Bone marrow (tissue), 2 donors: ENCODE results near the gene ATP6V1C2.
"Not testable (repeated sequence)": the region's sequence is repeated elsewhere in the genome, so short reads cannot be mapped to it uniquely, and the experiment has no call there.

ENCODE experiments used
- DNase-seq, 2 donors: peaks; one replicate each; lab custom pipeline; 2025; lab: John Stamatoyannopoulos, UW

Gene ATP6V1C2

GRCh38 chr2:10786240-10786982, 65.0 kb downstream of the ATP6V1C2 start:
- DNase-seq, result no peak

GRCh38 chr2:10787176-10787968, 65.9 kb downstream of the ATP6V1C2 start:
- no peak for DNase-seq

GRCh38 chr2:10788855-10789254, 67.4 kb downstream of the ATP6V1C2 start:
- DNase-seq, result no peak

GRCh38 chr2:10790228-10790973, 69.0 kb downstream of the ATP6V1C2 start:
- no peak for DNase-seq

DNA sequence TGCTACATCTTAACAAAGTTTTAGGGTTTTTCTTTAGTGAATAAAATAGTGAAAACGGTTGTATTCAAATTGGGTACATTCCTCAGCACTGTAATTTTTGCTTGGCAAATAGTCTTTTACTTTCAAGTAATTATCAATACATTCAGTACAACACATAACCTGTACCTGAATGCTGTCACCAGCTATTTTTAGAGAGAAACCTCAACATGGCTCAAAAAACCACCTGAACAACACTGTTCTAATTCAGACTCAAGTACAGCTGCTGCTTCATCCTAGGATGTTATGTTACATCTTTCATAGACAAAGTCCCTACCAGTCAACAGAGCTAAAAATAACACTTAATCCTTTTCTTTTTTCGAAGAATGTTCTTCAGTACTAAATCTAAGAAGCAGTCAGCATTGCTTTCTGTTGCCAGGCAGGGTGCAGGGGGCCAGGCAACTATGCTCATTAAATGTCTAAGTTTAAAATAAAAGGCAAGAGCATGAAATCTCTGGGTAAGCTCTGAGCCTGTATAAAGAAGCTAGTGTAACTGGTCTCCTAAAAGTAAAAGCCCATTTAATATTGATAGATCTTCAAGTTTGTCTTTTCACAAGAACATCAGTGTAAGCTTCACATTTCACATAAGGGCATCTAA, 70.7 kb downstream of the ATP6V1C2 start:
- no peak for DNase-seq

- DNase-seq, result no peak
Measured at GRCh38 chr2:10792660-10793400, 71.4 kb downstream of the ATP6V1C2 start.

GRCh38 chr2:10793816-10794215, 72.4 kb downstream of the ATP6V1C2 start:
- no peak for DNase-seq

- no peak for DNase-seq
Measured at GRCh38 chr2:10794876-10795275, 73.4 kb downstream of the ATP6V1C2 start.

DNA sequence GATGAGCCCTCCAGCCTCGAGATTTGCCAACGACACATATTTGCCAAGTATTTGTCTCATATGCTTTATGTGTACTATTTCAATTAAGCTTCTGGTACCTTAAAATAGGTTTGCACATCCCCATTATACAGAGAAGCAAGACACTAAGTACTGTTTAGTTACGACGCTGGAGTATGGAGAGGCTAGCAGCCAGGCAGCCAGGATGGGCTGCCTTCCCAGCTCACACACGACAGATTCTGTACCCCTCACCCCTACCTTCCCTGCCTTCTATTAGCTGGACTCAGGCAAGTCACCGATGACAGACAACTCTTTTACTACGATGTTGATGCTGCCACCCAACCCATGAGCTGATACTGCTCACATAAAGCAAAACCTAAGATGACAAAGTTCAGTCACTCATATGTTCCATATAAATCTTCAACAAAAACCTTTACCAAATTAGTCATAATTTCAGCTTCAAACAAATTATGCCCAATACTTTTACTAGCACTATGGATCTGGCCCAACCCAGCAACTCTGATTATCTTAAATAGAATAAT, 74.1 kb downstream of the ATP6V1C2 start:
- no peak for DNase-seq

- no peak for DNase-seq
Measured at GRCh38 chr2:10796703-10797102, 75.3 kb downstream of the ATP6V1C2 start.

- DNase-seq, result no peak
Measured at GRCh38 chr2:10798783-10799182, 77.4 kb downstream of the ATP6V1C2 start.

DNA sequence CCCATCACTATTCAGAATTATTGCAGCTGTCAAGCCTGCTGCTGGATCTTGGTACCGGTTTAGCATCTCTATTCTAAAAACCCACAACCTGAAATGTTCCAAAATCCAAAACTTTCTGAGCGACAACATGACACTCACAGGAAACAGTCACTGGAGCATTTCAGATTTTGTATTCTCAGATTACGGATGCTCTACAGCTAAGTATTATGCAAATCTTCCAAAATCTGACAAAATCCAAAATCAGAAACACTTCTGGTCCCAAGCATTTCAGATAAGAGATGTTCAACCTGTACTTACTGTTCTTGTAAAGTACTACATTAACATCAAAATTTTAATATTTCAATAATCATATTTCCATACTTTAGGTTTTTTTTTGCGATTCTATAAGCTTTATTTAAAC, 78.7 kb downstream of the ATP6V1C2 start:
- no peak for DNase-seq

GRCh38 chr2:10802657-10803056, 81.2 kb downstream of the ATP6V1C2 start:
- no peak for DNase-seq

- not testable (repeated sequence) for DNase-seq
Measured at GRCh38 chr2:10805990-10806389, 84.6 kb downstream of the ATP6V1C2 start.

DNA sequence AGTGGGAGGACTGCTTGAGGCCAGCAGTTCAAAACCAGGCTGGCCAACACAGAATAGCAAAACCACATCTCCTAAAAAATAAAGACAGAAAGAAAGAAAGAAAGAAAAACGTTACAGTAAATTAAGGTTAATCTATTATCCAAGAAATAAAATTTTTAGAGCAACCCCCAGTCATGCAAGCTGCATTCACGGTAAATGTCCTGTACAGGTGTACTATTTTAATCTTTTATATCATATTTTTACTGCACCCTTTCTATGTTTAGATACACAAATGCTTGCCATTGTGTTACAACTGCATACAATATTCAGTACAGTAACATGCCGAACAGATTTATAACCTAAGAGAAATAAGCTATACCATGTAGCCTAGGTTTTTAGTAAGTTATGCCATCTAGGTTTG, 85.1 kb downstream of the ATP6V1C2 start:
- DNase-seq, result no peak

DNA sequence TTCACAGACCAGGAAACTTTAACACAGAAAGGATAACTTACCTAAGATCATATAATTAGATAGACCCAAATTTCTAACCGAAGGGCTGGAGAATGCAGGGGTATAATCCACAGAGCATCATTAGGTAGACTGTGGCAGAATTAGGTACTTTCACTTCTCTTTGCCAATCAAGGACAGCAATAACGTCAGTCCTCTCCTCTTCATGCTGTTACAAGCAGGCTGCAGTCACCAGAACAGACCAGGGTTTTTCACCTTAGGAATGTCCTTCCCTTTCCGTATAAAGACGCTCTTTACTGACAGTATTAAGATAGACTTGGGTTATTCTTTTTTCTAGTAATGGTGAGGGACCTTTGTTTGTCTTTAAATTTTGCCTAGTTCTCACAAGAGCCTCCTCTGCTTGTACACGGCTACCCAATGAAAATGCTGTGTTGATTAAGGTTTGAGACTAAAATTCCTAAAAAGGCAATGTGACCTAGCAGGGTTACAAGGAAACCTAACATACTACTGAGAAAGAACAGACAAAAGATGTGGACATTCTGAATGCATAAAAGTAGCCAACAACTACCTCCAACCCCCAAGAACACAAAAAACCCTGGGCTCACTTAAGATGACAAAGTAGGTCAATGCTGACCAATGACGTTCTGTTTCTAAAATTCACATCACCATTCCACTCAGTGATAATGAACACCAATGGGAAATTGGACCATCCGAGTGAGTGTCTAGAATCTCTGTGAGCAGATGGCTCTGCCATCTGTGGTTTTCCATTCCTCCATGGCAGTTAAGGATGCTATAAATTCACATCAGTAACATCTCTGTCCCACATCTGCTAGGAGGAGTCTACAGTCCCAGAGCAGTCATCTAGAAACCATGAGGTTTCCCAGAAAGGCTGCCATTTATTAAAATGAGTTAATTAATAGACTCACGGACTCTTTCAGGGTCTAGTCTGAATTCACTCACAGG, 89.1 kb downstream of the ATP6V1C2 start:
- DNase-seq, result no peak

DNA sequence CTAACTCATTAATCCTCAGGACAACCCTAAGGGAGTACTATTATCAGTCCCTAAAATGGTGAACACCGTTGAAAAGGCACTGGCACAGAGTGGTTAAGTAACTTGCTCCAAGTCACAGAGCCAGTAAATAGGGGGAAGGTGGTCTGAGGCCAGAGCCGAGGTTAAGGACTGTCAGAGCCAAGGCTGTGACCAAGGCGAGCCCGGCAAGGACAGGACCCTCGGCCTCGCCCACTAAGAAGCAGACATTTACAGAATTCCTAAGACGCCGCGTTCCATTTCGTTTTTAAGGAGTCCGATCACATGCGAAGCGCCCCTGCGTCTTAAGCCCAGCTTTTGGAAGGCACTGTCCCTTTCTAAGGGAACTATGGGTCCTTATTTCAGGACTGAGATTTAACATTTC, 90.1 kb downstream of the ATP6V1C2 start:
- DNase-seq, result no peak

- peak; percentile 88 to 90 for DNase-seq
Measured at GRCh38 chr2:10812362-10813162, 91.1 kb downstream of the ATP6V1C2 start, which contains the start of gene PDIA6. TSS of gene PDIA6 (minus strand) at chr2:10812785. CDS start at chr2:10812696, 89 bp downstream.
